Neural progenitor cell (in vitro differentiated cells): ENCODE results near the gene DLK1. TPM values are rescaled to one million over a fixed set of nuclear protein-coding genes. Genes with fewer than 3 reads are reported as not detected.

ENCODE experiments used
- DNase-seq: peaks from one replicate; pipeline ENCODE4 v3.0.0-alpha.2; 2016; ENCODE audit warnings: low spot score
- H2AFZ ChIP-seq: fragments of 200-600 bp; sonication (generic); replicated peaks from 2 replicates; pipeline ENCODE4 v1.6.1; 2016; ENCODE audit warnings: antibody characterized with exemption
- H3F3A ChIP-seq: fragments of 200-600 bp; sonication (generic); 2 replicates; pipeline ENCODE4 v1.6.1; 2016; ENCODE audit warnings: antibody characterized with exemption, low read depth
- H3K27ac ChIP-seq: fragments of 200-600 bp; sonication (generic); 2 replicates; pipeline ENCODE4 v1.5.1; 2016; ENCODE audit warnings: mild to moderate bottlenecking
- H3K27me3 ChIP-seq: fragments of 200-600 bp; sonication (generic); 2 replicates; pipeline ENCODE4 v1.6.1; 2016; ENCODE audit warnings: mild to moderate bottlenecking, moderate library complexity
- H3K36me3 ChIP-seq: fragments of 200-600 bp; sonication (generic); 2 replicates; pipeline ENCODE4 v1.5.1; 2016
- H3K4me1 ChIP-seq: fragments of 200-600 bp; sonication (generic); 2 replicates; pipeline ENCODE4 v1.6.1; 2016; ENCODE audit warnings: mixed run types
- H3K4me2 ChIP-seq: fragments of 200-600 bp; sonication (generic); 2 replicates; pipeline ENCODE4 v1.6.1; 2016
- H3K4me3 ChIP-seq: fragments of 200-600 bp; sonication (generic); 2 replicates; pipeline ENCODE4 v1.5.1; 2016
- H3K79me2 ChIP-seq: fragments of 200-600 bp; sonication (generic); 2 replicates; pipeline ENCODE4 v1.6.1; 2016; ENCODE audit warnings: low read depth
- H3K9ac ChIP-seq: fragments of 200-600 bp; sonication (generic); 2 replicates; pipeline ENCODE4 v1.6.1; 2016
- H3K9me3 ChIP-seq: fragments of 200-600 bp; sonication (generic); 2 replicates; pipeline ENCODE4 v1.5.1; 2016; ENCODE audit warnings: low read depth
- H4K20me1 ChIP-seq: fragments of 200-600 bp; sonication (generic); 2 replicates; pipeline ENCODE4 v1.6.1; 2016; ENCODE audit warnings: low read depth
- H3K27ac Mint-ChIP-seq: 3 replicates; pipeline ENCODE4 v1.8.0; 2021; ENCODE audit warnings: mixed read lengths
- H3K27me3 Mint-ChIP-seq: 2 replicates; pipeline ENCODE4 v1.8.0; 2022; ENCODE audit warnings: low read depth, mild to moderate bottlenecking, inconsistent platforms, moderate library complexity, mixed read lengths; ENCODE audit not compliant: insufficient read depth
- H3K36me3 Mint-ChIP-seq: 3 replicates; pipeline ENCODE4 v1.8.0; 2021; ENCODE audit warnings: mixed read lengths
- H3K4me1 Mint-ChIP-seq: 3 replicates; pipeline ENCODE4 v1.8.0; 2021; ENCODE audit warnings: mixed read lengths
- H3K4me3 Mint-ChIP-seq: 3 replicates; pipeline ENCODE4 v1.8.0; 2021; ENCODE audit warnings: mild to moderate bottlenecking, moderate library complexity, mixed read lengths
- H3K9me3 Mint-ChIP-seq: 3 replicates; pipeline ENCODE4 v1.8.0; 2020; ENCODE audit warnings: mixed read lengths
- CTCF ChIP-seq: fragments of 200-600 bp; sonication (generic); IDR thresholded peaks from 2 replicates; pipeline ENCODE4 v1.5.1; 2017; ENCODE audit warnings: antibody characterized with exemption, mild to moderate bottlenecking
- EZH2 ChIP-seq: fragments of 200-600 bp; sonication (generic); IDR thresholded peaks from 2 replicates; pipeline ENCODE4 v1.6.1; 2017; ENCODE audit warnings: antibody characterized with exemption, mild to moderate bottlenecking, moderate library complexity
- EZH2phosphoT487 ChIP-seq: fragments of 200-600 bp; sonication (generic); IDR thresholded peaks from 2 replicates; pipeline ENCODE4 v1.6.1; 2017; ENCODE audit warnings: antibody characterized with exemption
- total RNA-seq: library from RNA; depleted of rRNA; stranded (reverse); fragments of >200 nt; gene quantifications from 2 replicates; pipeline ENCODE4 v1.2.3, GENCODE V29; 2015; ENCODE audit warnings: low replicate concordance

Gene DLK1
- total RNA-seq, 1 donor from 2014 or later: 312 TPM

- Histone ChIP-seq H3K4me2 (no peak overlapping the region), H3F3A (peaks cover 6% of the 10 kb centered on the region), H3K36me3 (no peaks in the 10 kb centered on the region), H4K20me1 (no peaks in the 10 kb centered on the region), H3K79me2 (no peaks in the 10 kb centered on the region), H2AFZ (no peak overlapping the region), H3K9me3 (no peaks in the 10 kb centered on the region), H3K9ac (no peak overlapping the region), H3K4me1 (peaks cover 8% of the 10 kb centered on the region), H3K4me3 (no peak overlapping the region), H3K27ac (no peak overlapping the region), H3K27me3 (no peaks in the 10 kb centered on the region)
- peak overlapping the region; percentile 88 for H3K27ac Mint-ChIP-seq
- peaks cover 34% of the 10 kb centered on the region for H3K27me3 Mint-ChIP-seq
- peaks cover 46% of the 10 kb centered on the region for H3K4me1 Mint-ChIP-seq
- no peaks in the 10 kb centered on the region for H3K9me3 Mint-ChIP-seq
- H3K4me3 Mint-ChIP-seq: peak overlapping the region; percentile 28
- no peak for DNase-seq
- H3K36me3 Mint-ChIP-seq: no peaks in the 10 kb centered on the region
- no peak for TF ChIP-seq CTCF
- no peak for TF ChIP-seq EZH2
- TF ChIP-seq EZH2phosphoT487: no peak
Measured at GRCh38 chr14:100777818-100778525, 51.3 kb downstream of the DLK1 start.

GRCh38 chr14:100778526-100778882 lies 51.8 kb downstream of the DLK1 start:
- Mint-ChIP-seq H3K9me3 (no peaks in the 10 kb centered on the region), H3K4me1 (peaks cover 51% of the 10 kb centered on the region)
- H3K27ac ChIP-seq: no peak overlapping the region

GRCh38 chr14:100778951-100779690 lies 52.4 kb downstream of the DLK1 start:
- H3K4me2 ChIP-seq: no peak overlapping the region
- Mint-ChIP-seq H3K27ac (no peak overlapping the region), H3K27me3 (peaks cover 36% of the 10 kb centered on the region), H3K4me3 (no peak overlapping the region), H3K36me3 (no peaks in the 10 kb centered on the region), H3K9me3 (no peaks in the 10 kb centered on the region), H3K4me1 (peaks cover 57% of the 10 kb centered on the region)
- H3K27ac ChIP-seq: no peak overlapping the region
- H3K27me3 ChIP-seq: no peaks in the 10 kb centered on the region
- no peak overlapping the region for H2AFZ ChIP-seq
- peaks cover 17% of the 10 kb centered on the region for H3F3A ChIP-seq
- H3K36me3 ChIP-seq: no peaks in the 10 kb centered on the region
- peaks cover 18% of the 10 kb centered on the region for H3K4me1 ChIP-seq
- DNase-seq: no peak
- H4K20me1 ChIP-seq: no peaks in the 10 kb centered on the region
- TF ChIP-seq EZH2 (no peak), EZH2phosphoT487 (no peak), CTCF (no peak)
- no peak overlapping the region for H3K9ac ChIP-seq
- no peak overlapping the region for H3K4me3 ChIP-seq
- no peaks in the 10 kb centered on the region for H3K79me2 ChIP-seq
- H3K9me3 ChIP-seq: no peaks in the 10 kb centered on the region

More at GRCh38 chr14:100778526-100778882, 51.8 kb downstream of the DLK1 start:
- Histone ChIP-seq H3K79me2 (no peaks in the 10 kb centered on the region), H4K20me1 (no peaks in the 10 kb centered on the region), H3F3A (peaks cover 11% of the 10 kb centered on the region), H3K9me3 (no peaks in the 10 kb centered on the region), H3K4me1 (peaks cover 13% of the 10 kb centered on the region), H3K4me2 (no peak overlapping the region), H3K9ac (no peak overlapping the region), H2AFZ (no peak overlapping the region), H3K27me3 (no peaks in the 10 kb centered on the region), H3K4me3 (no peak overlapping the region), H3K36me3 (no peaks in the 10 kb centered on the region)
- peaks cover 37% of the 10 kb centered on the region for H3K27me3 Mint-ChIP-seq
- H3K27ac Mint-ChIP-seq: peak overlapping the region; percentile 88
- DNase-seq: no peak
- no peak for TF ChIP-seq CTCF
- no peak overlapping the region for H3K4me3 Mint-ChIP-seq
- H3K36me3 Mint-ChIP-seq: no peaks in the 10 kb centered on the region
